Stimulated activated CD4-positive, alpha-beta T cell treated with anti-CD3 and anti-CD28 coated beads, TNF-alpha, amount 100 ng/mL, for 1 hour (primary cell): ENCODE data around the gene SPATA18.
"Not testable (repeated sequence)": the region's sequence is repeated elsewhere in the genome, so short reads cannot be mapped to it uniquely, and the experiment has no call there.

Experiments used
- DNase-seq, 3 donors: peaks; one replicate each; pipeline ENCODE4 v3.0.0-alpha.2; 2020; ENCODE audit warnings: low read depth in 3 of 3, low spot score in 1 of 3

Gene SPATA18

GRCh38 chr4:52051615-52052474 is 741 bp downstream of the SPATA18 start:
- no peak for DNase-seq

- no peak for DNase-seq
These were observed 1.3 kb downstream of the SPATA18 start for GRCh38 chr4:52052475-52052780.

GRCh38 chr4:52054254-52054653 is 3.1 kb downstream of the SPATA18 start:
- DNase-seq, result no peak

GRCh38 chr4:52057196-52057595 is 6.1 kb downstream of the SPATA18 start:
- no peak for DNase-seq

GRCh38 chr4:52058275-52058674 is 7.2 kb downstream of the SPATA18 start:
- no peak for DNase-seq

- no peak for DNase-seq
These were observed 8.3 kb downstream of the SPATA18 start for GRCh38 chr4:52059372-52059771.

- DNase-seq, result no peak
These were observed 18.5 kb downstream of the SPATA18 start for GRCh38 chr4:52069571-52069970.

- DNase-seq, result no peak
These were observed 20.9 kb downstream of the SPATA18 start for GRCh38 chr4:52071791-52072546.

- DNase-seq, result no peak
These were observed 25.6 kb downstream of the SPATA18 start for GRCh38 chr4:52076731-52077130.

GRCh38 chr4:52079659-52080058 is 28.6 kb downstream of the SPATA18 start:
- DNase-seq, result no peak

GRCh38 chr4:52081216-52081615 is 30.1 kb downstream of the SPATA18 start:
- DNase-seq, result no peak

- not testable (repeated sequence) for DNase-seq
These were observed 35.3 kb downstream of the SPATA18 start for GRCh38 chr4:52086425-52086824.

- DNase-seq, result no peak
These were observed 40.7 kb downstream of the SPATA18 start for GRCh38 chr4:52091801-52092200.

GRCh38 chr4:52093466-52093865 is 42.4 kb downstream of the SPATA18 start:
- DNase-seq, result no peak

- no peak for DNase-seq
These were observed 43.5 kb downstream of the SPATA18 start for GRCh38 chr4:52094376-52095145.

GRCh38 chr4:52095374-52095773 is 44.3 kb downstream of the SPATA18 start:
- no peak for DNase-seq

- no peak for DNase-seq
These were observed 44.9 kb downstream of the SPATA18 start for GRCh38 chr4:52096048-52096447.

- no peak for DNase-seq
These were observed 47.5 kb downstream of the SPATA18 start for GRCh38 chr4:52098618-52099017.

- no peak for DNase-seq
These were observed 48.9 kb downstream of the SPATA18 start for GRCh38 chr4:52099860-52100461.

GRCh38 chr4:52102587-52102986 is 51.5 kb downstream of the SPATA18 start:
- no peak for DNase-seq

GRCh38 chr4:52103319-52103718 is 52.2 kb downstream of the SPATA18 start:
- no peak for DNase-seq
